ENCODE data around the gene HDHD3. TPM values are rescaled to one million over a fixed set of nuclear protein-coding genes. Genes with fewer than 3 reads are reported as not detected.

HDHD3 gene
- polyA plus RNA-seq, 1 of the 3 experiments (the other 2 are of a cell fraction) = 17.1 TPM

GRCh38 chr9:113421726-113422125, 44.9 kb upstream of the HDHD3 start:
- TF ChIP-seq SIN3A (IDR thresholded peaks at IDR 0.05; ENCODE audit: borderline replicate concordance, low read depth, low read length) (no peak), GABPA (IDR thresholded peaks at IDR 0.05; ENCODE audit: low read depth) (no peak), FOSL2 (IDR thresholded peaks at IDR 0.05; ENCODE audit: borderline replicate concordance, low read depth) (no peak), EP300 (IDR thresholded peaks at IDR 0.05; ENCODE audit: borderline replicate concordance in 1 of 2, low read depth in 1 of 2, low read length in 1 of 2) (no peak), ZBTB33 (IDR thresholded peaks at IDR 0.05; ENCODE audit: borderline replicate concordance, low read depth) (no peak), MXI1 (IDR thresholded peaks at IDR 0.05; ENCODE audit: low read depth, low read length) (no peak), CTCF (IDR thresholded peaks at IDR 0.05) (no peak), GATA2 (CRISPR knock-in tag; IDR thresholded peaks at IDR 0.05) (no peak), PBX3 (IDR thresholded peaks at IDR 0.05) (no peak), IRF3 (IDR thresholded peaks at IDR 0.05; ENCODE audit: low read depth, low read length) (no peak), TCF12 (IDR thresholded peaks at IDR 0.05) (no peak), FOXM1 (IDR thresholded peaks at IDR 0.05; ENCODE audit: low read depth) (no peak), POLR2AphosphoS5 (IDR thresholded peaks at IDR 0.05; ENCODE audit: low read depth, low read length) (no peak), EZH2phosphoT487 (IDR thresholded peaks at IDR 0.05; ENCODE audit: borderline replicate concordance, low read depth) (no peak), RFX5 (IDR thresholded peaks at IDR 0.05; ENCODE audit: low read length) (no peak), FOXJ3 (CRISPR knock-in tag; IDR thresholded peaks at IDR 0.05) (no peak), RCOR1 (IDR thresholded peaks at IDR 0.05; ENCODE audit: low read length) (no peak), MEF2A (IDR thresholded peaks at IDR 0.05; ENCODE audit: borderline replicate concordance, low read depth) (no peak)
- no peaks in the 10 kb centered on the region for H3K9me2 ChIP-seq
- H3F3A ChIP-seq (replicated peaks; ENCODE audit: insufficient read depth) = no peaks in the 10 kb centered on the region
- H3K9me3 ChIP-seq = no peaks in the 10 kb centered on the region
- WGBS (ENCODE audit: low lambda C conversion rate) = 59% methylated on average over 3 of the region's 3 CpGs
- no peaks in the 10 kb centered on the region for H3K79me2 ChIP-seq (ENCODE audit: insufficient read depth)
- CTCF ChIA-PET = interaction anchor here (0.6 to 1.4 kb wide), 3 partner anchors 24 to 172 kb away, joined by 4 to 5 read pairs (median 5); no protein-coding TSS in a partner anchor
- POLR2A ChIA-PET = no interaction called here
- no peak overlapping the region for H3K4me2 ChIP-seq
- no peak overlapping the region for H3K4me3 ChIP-seq (ENCODE audit: low read depth in 2 of 2, low read length in 1 of 2)
- no peak for DNase-seq
- no peak overlapping the region for H3K9ac ChIP-seq
- no peaks in the 10 kb centered on the region for H4K20me1 ChIP-seq (ENCODE audit: insufficient read depth)
- no peaks in the 10 kb centered on the region for H3K4me1 ChIP-seq (ENCODE audit: control insufficient read depth in 1 of 2, insufficient read depth in 2 of 2, low read depth in 1 of 2, low read length in 1 of 2)
- peaks cover 6% of the 10 kb centered on the region; the same call in 1 of the 2 replicates for H3K27me3 ChIP-seq (ENCODE audit: insufficient read depth)
- H3K36me3 ChIP-seq (replicated peaks in 1 of 2; ENCODE audit: control insufficient read depth in 1 of 2, insufficient read depth in 2 of 2, low read length in 1 of 2) = no peaks in the 10 kb centered on the region
- no peak overlapping the region for H3K27ac ChIP-seq (ENCODE audit: low read depth in 2 of 2, low read length in 1 of 2)
- no peak overlapping the region for H2AFZ ChIP-seq (ENCODE audit: low read depth)

All from SK-N-SH (cell line).